Activated CD8-positive, alpha-beta T cell treated with anti-CD3 and anti-CD28 coated beads for 36 hours (primary cell): Measurements from ENCODE around the gene SQOR. TPM values are rescaled to one million over a fixed set of nuclear protein-coding genes. Genes with fewer than 3 reads are reported as not detected.
A peak's percentile ranks its signal among the peaks of the same experiment; 100 is the strongest.

Source experiments
- ATAC-seq: fragments of 200-7000 bp; cut with Tn5 transposase; one replicate; pipeline ENCODE4 v1.10.0; 2021; ENCODE audit warnings: mild to moderate bottlenecking, moderate library complexity
- CTCF ChIA-PET: fragments of 350-600 bp; sonication (Branson Sonifier 250); formaldehyde crosslinking; loops from one replicate; lab custom pipeline; 2021; ENCODE audit warnings: antibody characterized with exemption; lab: Charles Lee
- POLR2A ChIA-PET: fragments of 350-600 bp; sonication (Branson Sonifier 250); formaldehyde crosslinking; loops from one replicate; lab custom pipeline; 2021; ENCODE audit warnings: antibody characterized with exemption; lab: Charles Lee
- DNase-seq: peaks from one replicate; pipeline ENCODE4 v3.0.0-alpha.2; 2020
- H3K27ac Mint-ChIP-seq: one replicate; pipeline ENCODE4 v1.8.0; 2021; ENCODE audit warnings: mild to moderate bottlenecking, mixed read lengths
- H3K27me3 Mint-ChIP-seq: one replicate; pipeline ENCODE4 v1.8.0; 2021; ENCODE audit warnings: mixed read lengths
- H3K36me3 Mint-ChIP-seq: one replicate; pipeline ENCODE4 v1.8.0; 2021; ENCODE audit warnings: low read depth, mixed read lengths
- H3K4me1 Mint-ChIP-seq: one replicate; pipeline ENCODE4 v1.8.0; 2021; ENCODE audit warnings: low read depth, mixed read lengths
- H3K4me3 Mint-ChIP-seq: one replicate; pipeline ENCODE4 v1.8.0; 2021; ENCODE audit warnings: mild to moderate bottlenecking, moderate library complexity, mixed read lengths
- H3K9me3 Mint-ChIP-seq: one replicate; pipeline ENCODE4 v1.8.0; 2021; ENCODE audit warnings: mixed read lengths
- intact Hi-C: fragments of 100-400 bp; cut with micrococcal nuclease; formaldehyde crosslinking; loops from one replicate; pipeline ENCODE4 v1.10.0; 2022
- total RNA-seq, 2 experiments: library from RNA; stranded (reverse); gene quantifications; one replicate each; pipeline ENCODE4 v1.2.3, GENCODE V29; 2021
- TF ChIP-seq, protein P1 (sequence below): fragments of 200-600 bp; IDR thresholded peaks from one replicate; pipeline ENCODE4 v1.8.0; 2022; ENCODE audit warnings: antibody characterized with exemption, mild to moderate bottlenecking

Gene SQOR
- total RNA-seq, 2 experiments from 2014 or later, result 84.3 to 87.3 TPM

DNA sequence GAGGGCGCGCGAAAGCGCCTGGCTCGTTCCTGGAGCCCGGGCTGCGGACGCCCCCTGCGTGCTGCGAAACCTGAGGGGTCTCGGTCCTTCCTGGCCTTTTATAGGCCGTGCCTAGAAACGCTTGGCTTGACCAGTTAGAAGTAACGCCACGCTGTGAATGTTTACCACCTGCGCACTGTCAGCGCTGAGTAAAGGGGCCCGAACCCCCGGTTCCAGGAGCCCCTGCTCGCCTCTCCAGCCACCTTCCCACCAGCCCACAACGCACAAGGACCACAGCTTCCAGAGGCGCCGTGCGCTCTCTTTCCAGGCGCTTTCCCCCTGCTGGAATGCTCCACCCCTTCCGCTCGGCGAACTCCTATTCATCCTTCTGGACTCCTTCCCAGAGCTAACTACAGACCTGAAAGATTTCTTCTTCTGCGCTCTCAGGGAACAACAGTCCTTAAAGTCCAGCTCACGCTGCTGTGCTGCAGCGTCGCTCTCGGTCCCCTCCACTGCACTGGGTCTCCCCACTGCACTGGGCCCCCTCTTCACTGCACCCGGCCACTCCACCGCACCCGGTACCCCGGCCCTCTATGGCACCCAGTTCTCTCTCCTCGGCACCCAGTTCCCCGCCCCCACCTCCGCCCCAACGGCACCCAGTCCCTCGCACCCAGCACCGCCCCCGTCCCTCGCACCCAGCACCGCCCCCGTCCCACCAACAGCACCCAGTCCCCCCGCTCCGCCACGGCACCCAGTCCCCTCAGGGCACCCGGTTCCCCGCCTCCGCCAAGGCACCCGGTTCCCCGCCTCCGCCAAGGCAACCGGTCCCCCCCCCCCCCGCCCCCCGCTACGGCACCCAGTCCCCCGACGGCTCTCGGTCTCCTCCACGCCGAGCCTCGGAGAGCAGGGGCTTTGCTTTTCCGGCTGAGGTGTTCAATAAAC lies 69.8 kb downstream of the SQOR start:
- intact Hi-C loops, result loop anchor here (5.0 kb wide), 1 partner anchor 88 kb away; no protein-coding TSS in a partner anchor
- TF ChIP-seq, protein P1, sequence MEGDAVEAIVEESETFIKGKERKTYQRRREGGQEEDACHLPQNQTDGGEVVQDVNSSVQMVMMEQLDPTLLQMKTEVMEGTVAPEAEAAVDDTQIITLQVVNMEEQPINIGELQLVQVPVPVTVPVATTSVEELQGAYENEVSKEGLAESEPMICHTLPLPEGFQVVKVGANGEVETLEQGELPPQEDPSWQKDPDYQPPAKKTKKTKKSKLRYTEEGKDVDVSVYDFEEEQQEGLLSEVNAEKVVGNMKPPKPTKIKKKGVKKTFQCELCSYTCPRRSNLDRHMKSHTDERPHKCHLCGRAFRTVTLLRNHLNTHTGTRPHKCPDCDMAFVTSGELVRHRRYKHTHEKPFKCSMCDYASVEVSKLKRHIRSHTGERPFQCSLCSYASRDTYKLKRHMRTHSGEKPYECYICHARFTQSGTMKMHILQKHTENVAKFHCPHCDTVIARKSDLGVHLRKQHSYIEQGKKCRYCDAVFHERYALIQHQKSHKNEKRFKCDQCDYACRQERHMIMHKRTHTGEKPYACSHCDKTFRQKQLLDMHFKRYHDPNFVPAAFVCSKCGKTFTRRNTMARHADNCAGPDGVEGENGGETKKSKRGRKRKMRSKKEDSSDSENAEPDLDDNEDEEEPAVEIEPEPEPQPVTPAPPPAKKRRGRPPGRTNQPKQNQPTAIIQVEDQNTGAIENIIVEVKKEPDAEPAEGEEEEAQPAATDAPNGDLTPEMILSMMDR, result no peak
- Mint-ChIP-seq H3K9me3 (no peaks in the 10 kb centered on the region), H3K36me3 (no peaks in the 10 kb centered on the region), H3K4me3 (peak overlapping the region; percentile 74), H3K27ac (peak overlapping the region; percentile 31), H3K27me3 (peaks cover 7% of the 10 kb centered on the region), H3K4me1 (peaks cover 11% of the 10 kb centered on the region)
- ChIA-PET CTCF (interaction anchor here (0.6 to 3.8 kb wide), 36 partner anchors 7 to 327 kb away, joined by 3 to 31 read pairs (median 5); no protein-coding TSS in a partner anchor), POLR2A (no interaction called here)
- DNase-seq (peak; percentile 17), ATAC-seq (peak; percentile 32)

DNA sequence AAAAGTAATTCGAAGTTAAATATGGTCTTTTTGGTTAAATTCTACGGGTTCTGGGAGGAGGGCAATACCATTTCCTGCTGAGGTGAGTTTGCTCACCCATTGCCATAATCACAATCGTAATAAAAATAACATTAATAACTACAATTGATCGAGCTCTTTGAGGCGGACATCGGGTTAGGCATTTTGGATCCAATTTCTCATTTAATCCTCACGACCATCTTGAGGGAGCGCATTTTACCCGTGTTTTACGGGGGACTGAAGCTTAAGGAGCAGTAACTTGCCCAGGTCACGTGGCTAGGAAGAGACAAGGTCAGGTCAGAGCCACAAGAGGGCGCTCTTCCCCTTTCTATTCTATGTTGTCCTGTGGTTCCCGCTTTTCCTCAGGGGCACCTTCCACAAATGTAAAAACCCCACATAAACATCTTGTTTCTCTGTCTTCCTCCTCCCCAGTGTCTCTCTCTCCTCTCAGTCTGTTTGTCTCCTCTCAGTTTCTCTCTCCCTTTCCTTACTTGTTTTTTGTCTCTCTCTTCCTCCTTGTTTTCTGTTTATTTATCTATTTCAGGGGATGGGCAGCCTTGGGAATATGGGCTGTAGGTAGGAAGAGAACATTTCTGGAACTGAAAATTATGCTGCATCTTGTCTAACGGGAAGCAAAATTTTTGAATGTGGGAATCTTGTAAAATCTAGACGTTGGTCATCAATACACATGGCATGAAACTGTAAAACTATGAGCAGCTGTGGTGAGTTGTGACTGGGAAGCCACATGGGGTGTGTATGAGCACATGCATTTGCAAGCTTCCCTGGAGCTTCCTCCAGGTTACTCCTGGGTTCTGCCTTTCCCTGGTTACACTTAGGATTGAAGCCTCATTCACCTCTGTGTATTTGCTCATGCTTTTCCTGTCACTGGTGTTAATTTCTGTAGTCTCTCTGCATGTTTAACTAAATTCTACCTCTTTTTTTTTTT lies 71.0 kb downstream of the SQOR start:
- peak overlapping the region; percentile 74 for H3K4me3 Mint-ChIP-seq
- DNase-seq (peak; percentile 84), ATAC-seq (peak; percentile 81)
- peaks cover 11% of the 10 kb centered on the region for H3K4me1 Mint-ChIP-seq
- H3K36me3 Mint-ChIP-seq, result no peaks in the 10 kb centered on the region
- H3K9me3 Mint-ChIP-seq, result no peaks in the 10 kb centered on the region
- POLR2A ChIA-PET, result interaction anchor here (0.9 kb wide), 1 partner anchor 14 kb away, joined by 3 read pairs; no protein-coding TSS in a partner anchor
- peaks cover 7% of the 10 kb centered on the region for H3K27me3 Mint-ChIP-seq
- intact Hi-C loops, result loop anchor here (5.0 kb wide), 1 partner anchor 87 kb away; no protein-coding TSS in a partner anchor
- peak overlapping the region; percentile 31 for H3K27ac Mint-ChIP-seq
- TF ChIP-seq, protein P1, result peak; percentile 91
- CTCF ChIA-PET, result interaction anchor here (0.6 to 3.8 kb wide), 49 partner anchors 8 to 329 kb away, joined by 3 to 31 read pairs (median 4); partner anchors contain the start of gene SQOR

- ChIA-PET CTCF (no interaction called here), POLR2A (no interaction called here)
- DNase-seq, result no peak
- Mint-ChIP-seq H3K27me3 (peaks cover 17% of the 10 kb centered on the region), H3K36me3 (no peaks in the 10 kb centered on the region), H3K4me3 (no peak overlapping the region), H3K27ac (no peak overlapping the region), H3K4me1 (peaks cover 8% of the 10 kb centered on the region), H3K9me3 (no peaks in the 10 kb centered on the region)
- intact Hi-C loops, result no loop called here
- TF ChIP-seq, protein P1, result no peak
- ATAC-seq, result no peak
Measured at GRCh38 chr15:45710657-45711056, 75.8 kb downstream of the SQOR start.

- ChIA-PET CTCF (interaction anchor here (0.7 to 3.9 kb wide), 14 partner anchors 9 to 93 kb away, joined by 3 to 31 read pairs (median 4); no protein-coding TSS in a partner anchor), POLR2A (no interaction called here)
- H3K4me3 Mint-ChIP-seq, result no peak overlapping the region
- no peaks in the 10 kb centered on the region for H3K9me3 Mint-ChIP-seq
- H3K27ac Mint-ChIP-seq, result no peak overlapping the region
- ATAC-seq (peak; percentile 70), DNase-seq (peak; percentile 74)
- TF ChIP-seq, protein P1, result peak; percentile 95
- H3K27me3 Mint-ChIP-seq, result peaks cover 23% of the 10 kb centered on the region
- H3K36me3 Mint-ChIP-seq, result no peaks in the 10 kb centered on the region
- intact Hi-C loops, result no loop called here
- H3K4me1 Mint-ChIP-seq, result peaks cover 5% of the 10 kb centered on the region
Measured at GRCh38 chr15:45714590-45715488, 80.0 kb downstream of the SQOR start.
